ENCODE data around the gene AKR1B15. TPM values are rescaled to one million over a fixed set of nuclear protein-coding genes. Genes with fewer than 3 reads are reported as not detected.
A peak's percentile ranks its signal among the peaks of the same experiment; 100 is the strongest.

The AKR1B15 gene
- total and polyA plus RNA-seq, 9 of the 15 experiments (the other 6 are each of a cell fraction or from before 2014, with no cell fraction given), result not detected

DNA sequence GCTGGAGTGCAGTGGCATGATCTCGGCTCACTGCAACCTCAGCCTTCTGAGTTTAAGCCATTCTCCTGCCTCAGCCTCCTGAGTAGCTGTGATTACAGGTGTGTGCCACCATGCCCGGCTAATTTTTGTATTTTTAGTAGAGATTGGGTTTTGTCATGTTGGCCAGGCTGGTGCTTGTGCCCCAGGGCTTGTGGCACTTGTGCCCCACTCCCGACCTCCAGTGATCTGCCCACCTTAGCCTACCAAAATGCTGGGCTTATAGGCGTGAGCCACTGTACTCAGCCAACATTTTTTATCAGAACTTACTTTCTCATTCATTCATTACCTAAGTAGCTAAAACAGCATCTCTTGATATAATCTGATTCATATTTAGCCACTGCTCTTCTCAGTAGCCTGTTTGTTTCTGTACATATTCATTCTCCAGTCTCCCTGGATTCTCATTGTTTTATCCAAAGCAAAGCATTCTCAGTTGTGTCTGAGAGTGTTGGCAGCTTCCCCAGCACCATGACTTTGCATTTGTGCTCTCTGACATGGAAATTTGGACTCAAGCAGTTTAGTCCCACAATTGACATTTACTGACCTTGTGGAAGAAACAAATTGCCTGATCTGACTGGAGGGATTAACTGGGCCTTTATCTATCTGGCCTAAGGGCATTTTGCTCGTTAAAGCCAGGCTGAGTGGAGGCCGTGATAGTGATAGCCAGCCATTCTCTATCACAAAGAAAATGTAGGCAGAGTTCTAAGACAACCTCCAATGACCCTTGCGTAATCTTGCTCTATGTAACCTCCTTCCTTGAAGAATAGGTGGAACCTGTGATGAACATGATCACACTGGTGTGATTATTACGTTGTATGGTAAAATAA is 44.9 kb downstream of the AKR1B15 start (continued):
- TF ChIP-seq, protein P1, sequence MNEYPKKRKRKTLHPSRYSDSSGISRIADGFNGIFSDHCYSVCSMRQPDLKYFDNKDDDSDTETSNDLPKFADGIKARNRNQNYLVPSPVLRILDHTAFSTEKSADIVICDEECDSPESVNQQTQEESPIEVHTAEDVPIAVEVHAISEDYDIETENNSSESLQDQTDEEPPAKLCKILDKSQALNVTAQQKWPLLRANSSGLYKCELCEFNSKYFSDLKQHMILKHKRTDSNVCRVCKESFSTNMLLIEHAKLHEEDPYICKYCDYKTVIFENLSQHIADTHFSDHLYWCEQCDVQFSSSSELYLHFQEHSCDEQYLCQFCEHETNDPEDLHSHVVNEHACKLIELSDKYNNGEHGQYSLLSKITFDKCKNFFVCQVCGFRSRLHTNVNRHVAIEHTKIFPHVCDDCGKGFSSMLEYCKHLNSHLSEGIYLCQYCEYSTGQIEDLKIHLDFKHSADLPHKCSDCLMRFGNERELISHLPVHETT (CRISPR knock-in tag; conservative IDR thresholded peaks at IDR 0.05 in 1 of 2, IDR thresholded peaks at IDR 0.05 in 1 of 2), result 0 out of 4 replicates have a peak, but pooled peaks of 1 of the 2 experiments have one; percentile 31
- peak; percentile 46 to 66; a peak in 2 of 4 replicates for TF ChIP-seq ARNT (IDR thresholded peaks at IDR 0.05)
- no peak for TF ChIP-seq MEF2A (IDR thresholded peaks at IDR 0.05; ENCODE audit: control insufficient read depth, low read depth, low read length)
- no peak for TF ChIP-seq PTTG1 (tag; IDR thresholded peaks at IDR 0.05; ENCODE audit: low read depth)
- TF ChIP-seq ZNF589 (CRISPR knock-in tag; IDR thresholded peaks at IDR 0.05; ENCODE audit: low read depth), result no peak
- TF ChIP-seq MED1 (CRISPR knock-in tag; IDR thresholded peaks at IDR 0.05; ENCODE audit: borderline replicate concordance), result no peak
- TF ChIP-seq PRMT5 (CRISPR knock-in tag; IDR thresholded peaks at IDR 0.05), result no peak
- TF ChIP-seq CEBPB (tag; IDR thresholded peaks at IDR 0.05), result peak; percentile 94
- TF ChIP-seq BMI1 (IDR thresholded peaks at IDR 0.05; ENCODE audit: low read length), result no peak
- no peak for TF ChIP-seq PHTF2 (CRISPR knock-in tag; IDR thresholded peaks at IDR 0.05)
- no peak for TF ChIP-seq ZKSCAN8 (CRISPR knock-in tag; IDR thresholded peaks at IDR 0.05)
- TF ChIP-seq ZC3H4 (CRISPR knock-in tag; IDR thresholded peaks at IDR 0.05; ENCODE audit: borderline replicate concordance), result no peak
- TF ChIP-seq GTF2E2 (tag; IDR thresholded peaks at IDR 0.05), result no peak
- 0 out of 2 replicates have a peak, but pooled peaks have one; percentile 36 for TF ChIP-seq ZNF224 (CRISPR knock-in tag; IDR thresholded peaks at IDR 0.05)
- TF ChIP-seq CBX1 (IDR thresholded peaks at IDR 0.05; ENCODE audit: low read depth), result no peak
- no peak for TF ChIP-seq NR2C2 (CRISPR knock-in tag; IDR thresholded peaks at IDR 0.05)
- TF ChIP-seq NR2C2 (tag; IDR thresholded peaks at IDR 0.05), result peak; percentile 56; the same call in 1 of the 2 replicates
- TF ChIP-seq, protein P2, sequence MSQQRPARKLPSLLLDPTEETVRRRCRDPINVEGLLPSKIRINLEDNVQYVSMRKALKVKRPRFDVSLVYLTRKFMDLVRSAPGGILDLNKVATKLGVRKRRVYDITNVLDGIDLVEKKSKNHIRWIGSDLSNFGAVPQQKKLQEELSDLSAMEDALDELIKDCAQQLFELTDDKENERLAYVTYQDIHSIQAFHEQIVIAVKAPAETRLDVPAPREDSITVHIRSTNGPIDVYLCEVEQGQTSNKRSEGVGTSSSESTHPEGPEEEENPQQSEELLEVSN (IDR thresholded peaks at IDR 0.05; ENCODE audit: borderline replicate concordance in 1 of 2, extremely low read depth in 1 of 2, insufficient read depth in 1 of 2, insufficient read length in 1 of 2, low read depth in 1 of 2, low read length in 1 of 2, poor library complexity in 1 of 2, severe bottlenecking in 1 of 2), result no peak
- TF ChIP-seq PTBP1 (IDR thresholded peaks at IDR 0.05; ENCODE audit: low read depth, low read length), result no peak
- no peak for TF ChIP-seq SP1 (CRISPR knock-in tag; IDR thresholded peaks at IDR 0.05)
- TF ChIP-seq, protein P3, sequence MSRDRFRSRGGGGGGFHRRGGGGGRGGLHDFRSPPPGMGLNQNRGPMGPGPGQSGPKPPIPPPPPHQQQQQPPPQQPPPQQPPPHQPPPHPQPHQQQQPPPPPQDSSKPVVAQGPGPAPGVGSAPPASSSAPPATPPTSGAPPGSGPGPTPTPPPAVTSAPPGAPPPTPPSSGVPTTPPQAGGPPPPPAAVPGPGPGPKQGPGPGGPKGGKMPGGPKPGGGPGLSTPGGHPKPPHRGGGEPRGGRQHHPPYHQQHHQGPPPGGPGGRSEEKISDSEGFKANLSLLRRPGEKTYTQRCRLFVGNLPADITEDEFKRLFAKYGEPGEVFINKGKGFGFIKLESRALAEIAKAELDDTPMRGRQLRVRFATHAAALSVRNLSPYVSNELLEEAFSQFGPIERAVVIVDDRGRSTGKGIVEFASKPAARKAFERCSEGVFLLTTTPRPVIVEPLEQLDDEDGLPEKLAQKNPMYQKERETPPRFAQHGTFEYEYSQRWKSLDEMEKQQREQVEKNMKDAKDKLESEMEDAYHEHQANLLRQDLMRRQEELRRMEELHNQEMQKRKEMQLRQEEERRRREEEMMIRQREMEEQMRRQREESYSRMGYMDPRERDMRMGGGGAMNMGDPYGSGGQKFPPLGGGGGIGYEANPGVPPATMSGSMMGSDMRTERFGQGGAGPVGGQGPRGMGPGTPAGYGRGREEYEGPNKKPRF (IDR thresholded peaks at IDR 0.05; ENCODE audit: low read depth, low read length), result no peak
- TF ChIP-seq POLR2B (IDR thresholded peaks at IDR 0.05; ENCODE audit: low read depth, partially characterized antibody), result no peak
- TF ChIP-seq SLC30A9 (CRISPR knock-in tag; IDR thresholded peaks at IDR 0.05), result no peak
- 0 out of 2 replicates have a peak, but pooled peaks have one; percentile 38 for TF ChIP-seq CXXC5 (CRISPR knock-in tag; IDR thresholded peaks at IDR 0.05)

Data from K562 (cell line).